ENCODE results near the gene FOSB. TPM values are rescaled to one million over a fixed set of nuclear protein-coding genes. Genes with fewer than 3 reads are reported as not detected.

Gene FOSB
- total RNA-seq, 1 experiment from 2014 or later: 2.3 TPM

DNA sequence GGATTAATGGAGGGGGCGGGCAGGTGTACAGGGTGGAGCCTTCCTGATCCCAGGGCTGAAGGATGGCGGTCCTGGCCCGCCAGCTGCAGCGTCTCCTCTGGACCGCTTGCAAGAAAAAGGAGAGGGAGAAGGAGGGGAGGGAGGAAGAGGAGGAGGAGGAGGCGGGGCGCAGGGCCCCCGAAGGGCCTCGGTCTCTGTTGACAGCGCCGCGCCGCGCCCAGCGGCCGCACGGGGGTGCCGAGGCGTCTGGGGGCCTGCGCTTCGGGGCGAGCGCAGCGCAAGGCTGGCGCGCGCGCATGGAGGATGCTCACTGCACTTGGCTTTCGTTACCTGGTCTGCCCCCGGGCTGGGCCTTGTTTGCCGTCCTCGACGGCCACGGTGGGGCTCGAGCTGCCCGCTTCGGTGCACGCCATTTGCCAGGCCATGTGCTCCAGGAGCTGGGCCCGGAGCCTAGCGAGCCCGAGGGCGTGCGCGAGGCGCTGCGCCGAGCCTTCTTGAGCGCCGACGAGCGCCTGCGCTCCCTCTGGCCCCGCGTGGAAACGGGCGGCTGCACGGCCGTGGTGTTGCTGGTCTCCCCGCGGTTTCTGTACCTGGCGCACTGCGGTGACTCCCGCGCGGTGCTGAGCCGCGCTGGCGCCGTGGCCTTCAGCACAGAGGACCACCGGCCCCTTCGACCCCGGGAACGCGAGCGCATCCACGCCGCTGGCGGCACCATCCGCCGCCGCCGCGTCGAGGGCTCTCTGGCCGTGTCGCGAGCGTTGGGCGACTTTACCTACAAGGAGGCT, 30.8 kb downstream of the FOSB start, which contains the start of gene PPM1N (continued):
- TF ChIP-seq, protein P1, sequence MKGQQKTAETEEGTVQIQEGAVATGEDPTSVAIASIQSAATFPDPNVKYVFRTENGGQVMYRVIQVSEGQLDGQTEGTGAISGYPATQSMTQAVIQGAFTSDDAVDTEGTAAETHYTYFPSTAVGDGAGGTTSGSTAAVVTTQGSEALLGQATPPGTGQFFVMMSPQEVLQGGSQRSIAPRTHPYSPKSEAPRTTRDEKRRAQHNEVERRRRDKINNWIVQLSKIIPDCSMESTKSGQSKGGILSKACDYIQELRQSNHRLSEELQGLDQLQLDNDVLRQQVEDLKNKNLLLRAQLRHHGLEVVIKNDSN (CRISPR knock-in tag; IDR thresholded peaks at IDR 0.05): peak; percentile 27; the same call in 1 of the 2 replicates
- TF ChIP-seq TEAD4 (CRISPR knock-in tag; IDR thresholded peaks at IDR 0.05): peak; percentile 92
- TF ChIP-seq, protein P2, sequence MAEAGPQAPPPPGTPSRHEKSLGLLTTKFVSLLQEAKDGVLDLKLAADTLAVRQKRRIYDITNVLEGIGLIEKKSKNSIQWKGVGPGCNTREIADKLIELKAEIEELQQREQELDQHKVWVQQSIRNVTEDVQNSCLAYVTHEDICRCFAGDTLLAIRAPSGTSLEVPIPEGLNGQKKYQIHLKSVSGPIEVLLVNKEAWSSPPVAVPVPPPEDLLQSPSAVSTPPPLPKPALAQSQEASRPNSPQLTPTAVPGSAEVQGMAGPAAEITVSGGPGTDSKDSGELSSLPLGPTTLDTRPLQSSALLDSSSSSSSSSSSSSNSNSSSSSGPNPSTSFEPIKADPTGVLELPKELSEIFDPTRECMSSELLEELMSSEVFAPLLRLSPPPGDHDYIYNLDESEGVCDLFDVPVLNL (CRISPR knock-in tag; IDR thresholded peaks at IDR 0.05; ENCODE audit: borderline replicate concordance, low read depth): peak; percentile 69; the same call in 1 of the 2 replicates

DNA sequence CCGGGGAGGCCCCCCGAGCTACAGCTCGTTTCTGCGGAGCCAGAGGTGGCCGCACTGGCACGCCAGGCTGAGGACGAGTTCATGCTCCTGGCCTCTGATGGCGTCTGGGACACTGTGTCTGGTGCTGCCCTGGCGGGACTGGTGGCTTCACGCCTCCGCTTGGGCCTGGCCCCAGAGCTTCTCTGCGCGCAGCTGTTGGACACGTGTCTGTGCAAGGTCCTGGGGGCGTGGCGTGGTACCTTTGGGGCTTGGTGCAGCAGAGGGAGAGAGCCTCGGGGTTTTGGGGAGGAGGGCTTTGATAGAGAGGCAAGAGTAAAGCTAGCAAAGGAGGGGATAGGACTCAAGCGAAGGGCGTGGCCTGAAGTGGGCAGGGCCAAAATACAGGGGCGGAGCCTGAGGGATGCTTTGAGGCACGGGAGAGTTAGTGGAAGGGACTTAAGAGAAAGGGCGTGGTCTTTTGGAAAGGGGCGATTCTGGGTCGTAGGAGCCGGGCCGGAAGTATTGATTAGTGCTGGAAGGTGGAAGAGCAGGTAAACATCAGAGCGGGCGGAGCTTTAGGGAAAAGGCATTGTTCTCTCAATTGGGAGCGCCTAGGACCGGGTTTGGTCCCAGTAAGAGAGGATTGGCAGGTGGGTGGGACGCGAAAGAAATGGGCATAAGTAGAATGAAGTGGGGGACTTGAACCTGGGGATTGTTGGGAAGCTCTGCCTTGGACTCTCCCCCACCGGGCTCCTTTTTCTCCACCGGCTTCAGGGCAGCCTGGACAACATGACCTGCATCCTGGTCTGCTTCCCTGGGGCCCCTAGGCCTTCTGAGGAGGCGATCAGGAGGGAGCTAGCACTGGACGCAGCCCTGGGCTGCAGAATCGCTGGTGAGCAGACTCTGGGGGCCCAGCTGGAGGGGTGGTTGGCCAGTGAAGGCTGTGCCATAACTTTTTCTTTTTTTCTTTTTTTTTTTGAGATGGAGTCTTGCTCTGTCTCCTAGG, 31.7 kb downstream of the FOSB start:
- ATAC-seq (peak; percentile 79), DNase-seq (ENCODE audit: low spot score) (peak; percentile 99)
- Mint-ChIP-seq H3K9me3 (no peaks in the 10 kb centered on the region), H3K27me3 (ENCODE audit: low read depth) (peaks cover 39% of the 10 kb centered on the region), H3K4me1 (peaks cover 43% of the 10 kb centered on the region), H3K27ac (peak overlapping the region; percentile 98), H3K4me3 (peak overlapping the region; percentile 79), H3K36me3 (no peaks in the 10 kb centered on the region)
- CTCF ChIA-PET: interaction anchor here (0.7 to 9.1 kb wide), 19 partner anchors 9 to 283 kb away, joined by 3 to 145 read pairs (median 4); partner anchors contain the start of genes DMPK, FOSB and VASP
- POLR2A ChIA-PET: interaction anchor here (0.5 to 3.6 kb wide), 5 partner anchors 9 to 178 kb away, joined by 4 to 33 read pairs (median 5); partner anchors contain the start of gene VASP
- TF ChIP-seq, protein P3, sequence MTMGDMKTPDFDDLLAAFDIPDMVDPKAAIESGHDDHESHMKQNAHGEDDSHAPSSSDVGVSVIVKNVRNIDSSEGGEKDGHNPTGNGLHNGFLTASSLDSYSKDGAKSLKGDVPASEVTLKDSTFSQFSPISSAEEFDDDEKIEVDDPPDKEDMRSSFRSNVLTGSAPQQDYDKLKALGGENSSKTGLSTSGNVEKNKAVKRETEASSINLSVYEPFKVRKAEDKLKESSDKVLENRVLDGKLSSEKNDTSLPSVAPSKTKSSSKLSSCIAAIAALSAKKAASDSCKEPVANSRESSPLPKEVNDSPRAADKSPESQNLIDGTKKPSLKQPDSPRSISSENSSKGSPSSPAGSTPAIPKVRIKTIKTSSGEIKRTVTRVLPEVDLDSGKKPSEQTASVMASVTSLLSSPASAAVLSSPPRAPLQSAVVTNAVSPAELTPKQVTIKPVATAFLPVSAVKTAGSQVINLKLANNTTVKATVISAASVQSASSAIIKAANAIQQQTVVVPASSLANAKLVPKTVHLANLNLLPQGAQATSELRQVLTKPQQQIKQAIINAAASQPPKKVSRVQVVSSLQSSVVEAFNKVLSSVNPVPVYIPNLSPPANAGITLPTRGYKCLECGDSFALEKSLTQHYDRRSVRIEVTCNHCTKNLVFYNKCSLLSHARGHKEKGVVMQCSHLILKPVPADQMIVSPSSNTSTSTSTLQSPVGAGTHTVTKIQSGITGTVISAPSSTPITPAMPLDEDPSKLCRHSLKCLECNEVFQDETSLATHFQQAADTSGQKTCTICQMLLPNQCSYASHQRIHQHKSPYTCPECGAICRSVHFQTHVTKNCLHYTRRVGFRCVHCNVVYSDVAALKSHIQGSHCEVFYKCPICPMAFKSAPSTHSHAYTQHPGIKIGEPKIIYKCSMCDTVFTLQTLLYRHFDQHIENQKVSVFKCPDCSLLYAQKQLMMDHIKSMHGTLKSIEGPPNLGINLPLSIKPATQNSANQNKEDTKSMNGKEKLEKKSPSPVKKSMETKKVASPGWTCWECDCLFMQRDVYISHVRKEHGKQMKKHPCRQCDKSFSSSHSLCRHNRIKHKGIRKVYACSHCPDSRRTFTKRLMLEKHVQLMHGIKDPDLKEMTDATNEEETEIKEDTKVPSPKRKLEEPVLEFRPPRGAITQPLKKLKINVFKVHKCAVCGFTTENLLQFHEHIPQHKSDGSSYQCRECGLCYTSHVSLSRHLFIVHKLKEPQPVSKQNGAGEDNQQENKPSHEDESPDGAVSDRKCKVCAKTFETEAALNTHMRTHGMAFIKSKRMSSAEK (CRISPR knock-in tag; IDR thresholded peaks at IDR 0.05; ENCODE audit: borderline replicate concordance): no peak
- TF ChIP-seq ATF1 (CRISPR knock-in tag; IDR thresholded peaks at IDR 0.05) (0 out of 2 replicates have a peak, but pooled peaks have one; percentile 15), NFYB (CRISPR knock-in tag; conservative IDR thresholded peaks at IDR 0.05; ENCODE audit: low read depth) (peak; percentile 48), ZNF232 (CRISPR knock-in tag; IDR thresholded peaks at IDR 0.05) (peak; percentile 97), CREB1 (CRISPR knock-in tag; IDR thresholded peaks at IDR 0.05) (peak; percentile 98), ZNF121 (CRISPR knock-in tag; IDR thresholded peaks at IDR 0.05) (peak; percentile 63; the same call in 1 of the 2 replicates), FOXP1 (CRISPR knock-in tag; IDR thresholded peaks at IDR 0.05; ENCODE audit: borderline replicate concordance) (peak; percentile 96; the same call in 1 of the 2 replicates), IRF2 (CRISPR knock-in tag; IDR thresholded peaks at IDR 0.05; ENCODE audit: borderline replicate concordance, low read depth) (0 out of 2 replicates have a peak, but pooled peaks have one; percentile 72), ZNF317 (CRISPR knock-in tag; IDR thresholded peaks at IDR 0.05; ENCODE audit: borderline replicate concordance, low read depth) (0 out of 2 replicates have a peak, but pooled peaks have one; percentile 38), EMX1 (CRISPR knock-in tag; IDR thresholded peaks at IDR 0.05) (no peak), NR2C2 (CRISPR knock-in tag; IDR thresholded peaks at IDR 0.05) (peak; percentile 88)
- TF ChIP-seq, protein P4, sequence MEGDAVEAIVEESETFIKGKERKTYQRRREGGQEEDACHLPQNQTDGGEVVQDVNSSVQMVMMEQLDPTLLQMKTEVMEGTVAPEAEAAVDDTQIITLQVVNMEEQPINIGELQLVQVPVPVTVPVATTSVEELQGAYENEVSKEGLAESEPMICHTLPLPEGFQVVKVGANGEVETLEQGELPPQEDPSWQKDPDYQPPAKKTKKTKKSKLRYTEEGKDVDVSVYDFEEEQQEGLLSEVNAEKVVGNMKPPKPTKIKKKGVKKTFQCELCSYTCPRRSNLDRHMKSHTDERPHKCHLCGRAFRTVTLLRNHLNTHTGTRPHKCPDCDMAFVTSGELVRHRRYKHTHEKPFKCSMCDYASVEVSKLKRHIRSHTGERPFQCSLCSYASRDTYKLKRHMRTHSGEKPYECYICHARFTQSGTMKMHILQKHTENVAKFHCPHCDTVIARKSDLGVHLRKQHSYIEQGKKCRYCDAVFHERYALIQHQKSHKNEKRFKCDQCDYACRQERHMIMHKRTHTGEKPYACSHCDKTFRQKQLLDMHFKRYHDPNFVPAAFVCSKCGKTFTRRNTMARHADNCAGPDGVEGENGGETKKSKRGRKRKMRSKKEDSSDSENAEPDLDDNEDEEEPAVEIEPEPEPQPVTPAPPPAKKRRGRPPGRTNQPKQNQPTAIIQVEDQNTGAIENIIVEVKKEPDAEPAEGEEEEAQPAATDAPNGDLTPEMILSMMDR (IDR thresholded peaks at IDR 0.05): no peak
- TF ChIP-seq, protein P5, sequence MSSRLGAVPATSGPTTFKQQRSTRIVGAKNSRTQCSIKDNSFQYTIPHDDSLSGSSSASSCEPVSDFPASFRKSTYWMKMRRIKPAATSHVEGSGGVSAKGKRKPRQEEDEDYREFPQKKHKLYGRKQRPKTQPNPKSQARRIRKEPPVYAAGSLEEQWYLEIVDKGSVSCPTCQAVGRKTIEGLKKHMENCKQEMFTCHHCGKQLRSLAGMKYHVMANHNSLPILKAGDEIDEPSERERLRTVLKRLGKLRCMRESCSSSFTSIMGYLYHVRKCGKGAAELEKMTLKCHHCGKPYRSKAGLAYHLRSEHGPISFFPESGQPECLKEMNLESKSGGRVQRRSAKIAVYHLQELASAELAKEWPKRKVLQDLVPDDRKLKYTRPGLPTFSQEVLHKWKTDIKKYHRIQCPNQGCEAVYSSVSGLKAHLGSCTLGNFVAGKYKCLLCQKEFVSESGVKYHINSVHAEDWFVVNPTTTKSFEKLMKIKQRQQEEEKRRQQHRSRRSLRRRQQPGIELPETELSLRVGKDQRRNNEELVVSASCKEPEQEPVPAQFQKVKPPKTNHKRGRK (CRISPR knock-in tag; IDR thresholded peaks at IDR 0.05; ENCODE audit: borderline replicate concordance): no peak
- TF ChIP-seq, protein P6, sequence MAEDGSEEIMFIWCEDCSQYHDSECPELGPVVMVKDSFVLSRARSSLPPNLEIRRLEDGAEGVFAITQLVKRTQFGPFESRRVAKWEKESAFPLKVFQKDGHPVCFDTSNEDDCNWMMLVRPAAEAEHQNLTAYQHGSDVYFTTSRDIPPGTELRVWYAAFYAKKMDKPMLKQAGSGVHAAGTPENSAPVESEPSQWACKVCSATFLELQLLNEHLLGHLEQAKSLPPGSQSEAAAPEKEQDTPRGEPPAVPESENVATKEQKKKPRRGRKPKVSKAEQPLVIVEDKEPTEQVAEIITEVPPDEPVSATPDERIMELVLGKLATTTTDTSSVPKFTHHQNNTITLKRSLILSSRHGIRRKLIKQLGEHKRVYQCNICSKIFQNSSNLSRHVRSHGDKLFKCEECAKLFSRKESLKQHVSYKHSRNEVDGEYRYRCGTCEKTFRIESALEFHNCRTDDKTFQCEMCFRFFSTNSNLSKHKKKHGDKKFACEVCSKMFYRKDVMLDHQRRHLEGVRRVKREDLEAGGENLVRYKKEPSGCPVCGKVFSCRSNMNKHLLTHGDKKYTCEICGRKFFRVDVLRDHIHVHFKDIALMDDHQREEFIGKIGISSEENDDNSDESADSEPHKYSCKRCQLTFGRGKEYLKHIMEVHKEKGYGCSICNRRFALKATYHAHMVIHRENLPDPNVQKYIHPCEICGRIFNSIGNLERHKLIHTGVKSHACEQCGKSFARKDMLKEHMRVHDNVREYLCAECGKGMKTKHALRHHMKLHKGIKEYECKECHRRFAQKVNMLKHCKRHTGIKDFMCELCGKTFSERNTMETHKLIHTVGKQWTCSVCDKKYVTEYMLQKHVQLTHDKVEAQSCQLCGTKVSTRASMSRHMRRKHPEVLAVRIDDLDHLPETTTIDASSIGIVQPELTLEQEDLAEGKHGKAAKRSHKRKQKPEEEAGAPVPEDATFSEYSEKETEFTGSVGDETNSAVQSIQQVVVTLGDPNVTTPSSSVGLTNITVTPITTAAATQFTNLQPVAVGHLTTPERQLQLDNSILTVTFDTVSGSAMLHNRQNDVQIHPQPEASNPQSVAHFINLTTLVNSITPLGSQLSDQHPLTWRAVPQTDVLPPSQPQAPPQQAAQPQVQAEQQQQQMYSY (CRISPR knock-in tag; IDR thresholded peaks at IDR 0.05): no peak
